Activated naive CD8-positive, alpha-beta T cell treated with anti-CD3 and anti-CD28 coated beads, Interleukin-2, amount 50 U/mL, for 24 hours (primary cell): Measurements from ENCODE around the gene ARHGAP24.
"Not testable (repeated sequence)": the region's sequence is repeated elsewhere in the genome, so short reads cannot be mapped to it uniquely, and the experiment has no call there.

Experiments used
- ATAC-seq: fragments of 150-1000 bp; cut with Tn5 transposase; one replicate; pipeline ENCODE4 v1.10.0; 2021
- DNase-seq: peaks from one replicate; pipeline ENCODE4 v3.0.0; 2021
- H3K27ac Mint-ChIP-seq: one replicate; pipeline ENCODE4 v1.8.0; 2021; ENCODE audit warnings: mild to moderate bottlenecking, mixed read lengths
- H3K27me3 Mint-ChIP-seq: one replicate; pipeline ENCODE4 v1.8.0; 2021; ENCODE audit warnings: mixed read lengths
- H3K36me3 Mint-ChIP-seq: one replicate; pipeline ENCODE4 v1.8.0; 2021; ENCODE audit warnings: low read depth, mixed read lengths
- H3K4me1 Mint-ChIP-seq: one replicate; pipeline ENCODE4 v1.8.0; 2021; ENCODE audit warnings: mixed read lengths
- H3K4me3 Mint-ChIP-seq: one replicate; pipeline ENCODE4 v1.8.0; 2021; ENCODE audit warnings: mild to moderate bottlenecking, moderate library complexity, mixed read lengths
- H3K9me3 Mint-ChIP-seq: one replicate; pipeline ENCODE4 v1.8.0; 2021; ENCODE audit warnings: mixed read lengths

The ARHGAP24 gene

DNA sequence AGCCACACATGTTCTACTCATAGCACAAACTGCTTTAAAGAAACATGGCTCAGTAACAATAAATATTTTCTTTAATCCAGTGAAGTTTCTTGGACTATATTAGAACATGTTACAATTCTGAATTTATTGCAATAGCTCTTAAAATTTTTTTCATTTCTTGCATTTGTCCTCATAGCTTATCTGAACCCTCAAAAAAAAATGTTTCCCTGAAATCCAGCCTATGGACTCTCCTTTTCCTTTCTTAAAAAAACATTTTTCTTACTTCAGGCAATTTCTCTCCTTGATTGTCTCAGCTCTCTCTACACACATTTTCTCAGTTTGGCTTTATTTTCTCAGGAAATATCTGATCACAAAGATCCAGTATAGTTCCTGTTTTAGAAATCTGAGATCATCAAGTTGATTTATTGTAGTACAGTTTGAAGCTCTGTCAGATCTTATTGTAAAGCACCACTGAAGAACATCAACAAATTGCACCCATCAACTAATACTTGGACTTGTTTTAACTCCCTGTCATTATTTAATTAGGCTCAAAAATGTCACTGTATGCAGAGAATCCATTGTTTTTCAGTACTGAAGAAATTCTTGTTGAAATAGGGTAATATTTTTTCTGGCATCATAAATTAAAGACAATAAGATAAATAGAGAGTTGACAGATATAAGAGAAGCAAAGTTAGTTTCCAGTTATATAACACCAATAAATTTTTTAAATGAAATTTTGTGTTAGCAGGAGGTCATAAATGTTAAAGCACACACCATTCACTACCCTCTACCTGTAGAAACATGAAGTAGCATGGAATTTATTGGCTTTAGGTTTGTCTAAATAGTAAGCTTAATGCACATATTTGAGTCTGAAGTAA is 317.7 kb downstream of the ARHGAP24 start:
- H3K36me3 Mint-ChIP-seq, result no peaks in the 10 kb centered on the region
- H3K4me3 Mint-ChIP-seq, result no peak overlapping the region

DNA sequence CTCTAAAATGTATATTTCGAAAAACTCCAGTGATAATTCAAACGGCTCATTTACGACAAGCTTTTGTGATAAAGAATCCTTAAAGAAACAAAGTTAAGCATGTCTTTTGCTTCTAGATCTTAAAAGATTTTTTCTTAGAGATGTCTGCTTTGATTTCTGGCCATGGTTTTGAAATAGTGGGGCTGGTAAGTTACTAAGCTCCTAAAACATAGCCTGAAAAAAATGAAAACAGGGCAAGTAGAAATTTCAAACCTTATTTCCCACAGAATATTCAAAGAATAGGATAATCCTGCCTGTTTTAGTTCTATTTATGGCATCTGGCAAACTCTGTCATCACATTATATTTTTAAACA is 318.3 kb downstream of the ARHGAP24 start:
- no peak overlapping the region for H3K27ac Mint-ChIP-seq
- DNase-seq (no peak), ATAC-seq (no peak)
- H3K27me3 Mint-ChIP-seq, result no peaks in the 10 kb centered on the region
- H3K4me3 Mint-ChIP-seq, result no peak overlapping the region
- H3K9me3 Mint-ChIP-seq, result no peaks in the 10 kb centered on the region
- H3K36me3 Mint-ChIP-seq, result no peaks in the 10 kb centered on the region
- no peaks in the 10 kb centered on the region for H3K4me1 Mint-ChIP-seq

More for the DNA sequence above, 317.7 kb downstream of the ARHGAP24 start:
- no peaks in the 10 kb centered on the region for H3K27me3 Mint-ChIP-seq
- DNase-seq (no peak), ATAC-seq (no peak)
- no peaks in the 10 kb centered on the region for H3K9me3 Mint-ChIP-seq
- H3K4me1 Mint-ChIP-seq, result no peaks in the 10 kb centered on the region
- H3K27ac Mint-ChIP-seq, result no peak overlapping the region

DNA sequence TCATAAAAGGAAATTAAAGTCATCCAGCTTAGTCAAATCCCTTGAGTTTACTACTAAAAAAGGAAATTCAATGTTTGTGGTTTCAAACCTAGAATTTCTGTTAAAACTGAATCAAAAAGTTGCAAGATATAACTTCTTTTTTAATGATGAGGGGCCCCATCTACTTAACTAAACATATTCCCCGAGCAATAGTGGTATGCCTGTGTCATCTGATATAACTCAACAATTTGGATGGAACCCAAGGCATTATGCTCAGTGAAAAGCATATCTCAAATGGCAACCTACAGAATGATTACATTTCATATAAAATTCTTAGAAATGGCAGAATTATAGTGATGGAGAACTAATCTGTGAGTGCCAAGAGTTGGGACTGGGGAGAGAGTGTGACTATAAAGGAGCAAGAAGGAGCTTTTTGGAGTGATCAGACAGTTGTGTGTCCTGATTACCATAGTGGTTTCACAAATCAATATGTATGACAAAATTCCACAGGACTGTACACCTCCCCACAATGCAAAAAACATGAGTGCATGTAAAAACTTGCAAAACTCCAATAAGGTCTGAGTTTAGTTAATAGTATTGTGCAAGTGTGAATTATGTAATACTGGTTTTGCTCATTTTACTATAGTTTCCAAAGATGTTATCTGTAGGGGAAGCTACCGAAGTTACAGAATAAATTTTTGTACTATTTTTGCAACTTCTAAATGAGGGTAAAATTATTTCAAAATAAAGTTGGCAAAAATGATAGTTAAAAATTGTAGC is 323.2 kb downstream of the ARHGAP24 start:
- no peak overlapping the region for H3K27ac Mint-ChIP-seq
- no peaks in the 10 kb centered on the region for H3K4me1 Mint-ChIP-seq
- no peak for ATAC-seq
- peaks cover 3% of the 10 kb centered on the region for H3K9me3 Mint-ChIP-seq
- H3K27me3 Mint-ChIP-seq, result no peaks in the 10 kb centered on the region
- no peak overlapping the region for H3K4me3 Mint-ChIP-seq
- H3K36me3 Mint-ChIP-seq, result no peaks in the 10 kb centered on the region
- DNase-seq, result no peak

DNA sequence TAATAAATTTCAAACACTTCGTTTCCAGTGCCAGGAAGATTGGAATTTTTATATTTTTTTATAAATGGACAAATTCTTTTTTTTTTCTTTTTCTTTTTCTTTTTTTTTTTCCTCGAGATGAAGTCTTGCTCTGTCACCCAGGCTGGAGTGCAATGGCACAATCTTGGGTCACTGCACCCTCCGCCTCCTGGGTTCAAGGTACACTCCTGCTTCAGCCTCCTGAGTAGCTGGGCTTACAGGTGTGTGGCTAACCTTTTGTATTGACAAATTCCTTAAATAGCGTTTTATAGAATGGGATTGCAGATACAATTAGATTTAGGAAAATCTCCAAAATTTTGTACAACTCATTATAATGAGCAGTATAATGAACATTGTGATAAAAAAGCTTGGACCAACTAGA is 328.9 kb downstream of the ARHGAP24 start:
- Mint-ChIP-seq H3K27ac (no peak overlapping the region), H3K4me3 (no peak overlapping the region)

DNA sequence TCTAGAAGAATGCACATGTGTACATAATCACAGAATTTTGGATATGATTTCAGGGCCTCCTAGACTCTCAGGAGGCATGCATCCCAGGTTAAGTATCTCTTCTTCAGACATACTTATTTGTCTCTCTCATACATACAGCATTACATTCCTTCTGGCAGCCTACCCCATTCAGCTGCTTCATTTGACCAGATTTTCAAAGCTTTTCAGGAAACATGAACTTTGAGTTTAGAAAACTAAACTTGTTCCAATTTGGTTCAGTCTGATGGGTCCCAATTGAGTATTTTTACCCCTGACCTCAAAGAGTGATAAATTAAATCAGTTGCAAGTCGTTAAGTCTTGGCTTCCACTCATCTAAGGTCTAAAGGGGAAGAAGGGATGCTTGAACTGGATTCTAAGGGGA is 330.9 kb downstream of the ARHGAP24 start:
- H3K27ac Mint-ChIP-seq, result no peak overlapping the region
- peaks cover 3% of the 10 kb centered on the region for H3K9me3 Mint-ChIP-seq
- DNase-seq (no peak), ATAC-seq (no peak)
- no peaks in the 10 kb centered on the region for H3K27me3 Mint-ChIP-seq
- H3K36me3 Mint-ChIP-seq, result no peaks in the 10 kb centered on the region
- no peaks in the 10 kb centered on the region for H3K4me1 Mint-ChIP-seq
- H3K4me3 Mint-ChIP-seq, result no peak overlapping the region

More for the DNA sequence above, 328.9 kb downstream of the ARHGAP24 start:
- ATAC-seq (no peak), DNase-seq (no peak)
- H3K4me1 Mint-ChIP-seq, result no peaks in the 10 kb centered on the region
- H3K36me3 Mint-ChIP-seq, result no peaks in the 10 kb centered on the region
- peaks cover 3% of the 10 kb centered on the region for H3K9me3 Mint-ChIP-seq
- H3K27me3 Mint-ChIP-seq, result no peaks in the 10 kb centered on the region

DNA sequence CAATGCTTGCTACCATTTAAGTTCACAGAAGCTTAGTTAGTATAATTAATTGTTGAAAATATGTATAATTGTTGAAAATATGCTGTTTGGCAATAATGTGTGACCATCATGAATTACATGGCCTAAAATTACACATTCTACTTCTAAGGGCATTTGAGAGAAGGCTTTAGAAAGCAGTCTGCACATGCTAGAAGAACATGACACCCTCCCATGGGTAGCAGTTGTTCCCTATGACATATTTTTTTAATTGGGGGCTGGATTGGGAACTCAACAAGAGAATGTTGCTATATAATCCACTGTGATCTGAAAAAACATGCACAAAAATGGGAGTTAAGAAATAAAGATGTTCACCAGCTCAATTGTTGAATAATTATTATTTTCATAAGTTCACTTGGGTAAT is 331.4 kb downstream of the ARHGAP24 start:
- Mint-ChIP-seq H3K27ac (no peak overlapping the region), H3K27me3 (no peaks in the 10 kb centered on the region), H3K36me3 (no peaks in the 10 kb centered on the region), H3K4me3 (no peak overlapping the region), H3K4me1 (no peaks in the 10 kb centered on the region), H3K9me3 (peaks cover 2% of the 10 kb centered on the region)
- DNase-seq (no peak), ATAC-seq (no peak)

DNA sequence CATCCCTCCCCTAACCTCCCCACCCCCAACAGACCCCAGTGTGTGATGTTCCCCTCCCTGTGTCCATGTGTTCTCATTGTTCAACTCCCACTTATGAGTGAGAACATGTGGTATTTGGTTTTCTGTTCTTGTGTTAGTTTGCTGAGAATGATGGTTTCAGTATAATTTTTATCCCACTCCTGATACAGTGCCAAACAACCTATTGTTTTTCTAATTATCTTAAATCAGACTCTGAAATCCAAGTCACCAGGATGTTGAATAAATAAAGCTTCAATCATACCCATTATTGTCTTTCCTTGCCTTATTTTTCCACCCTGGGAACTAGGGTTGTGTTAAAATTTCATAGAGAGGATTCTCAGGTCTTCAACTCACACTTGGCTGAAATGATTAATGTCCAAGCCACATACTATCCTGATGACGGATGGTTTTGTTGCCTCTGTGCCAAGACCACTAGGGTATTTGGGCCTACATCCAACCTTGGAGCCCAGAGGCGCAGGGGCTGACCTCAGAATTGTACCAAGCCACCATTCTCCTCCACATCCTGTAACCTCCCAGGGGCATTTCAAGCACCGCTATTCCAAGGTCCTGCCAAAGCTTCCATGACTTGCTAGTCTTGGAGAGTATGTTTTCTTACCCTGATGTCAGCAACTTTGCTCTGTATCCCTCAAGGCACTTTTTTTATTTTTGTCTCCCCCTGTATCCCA is 332.4 kb downstream of the ARHGAP24 start:
- no peaks in the 10 kb centered on the region for H3K27me3 Mint-ChIP-seq
- H3K4me1 Mint-ChIP-seq, result no peaks in the 10 kb centered on the region
- H3K36me3 Mint-ChIP-seq, result no peaks in the 10 kb centered on the region
- no peak for ATAC-seq
- no peak overlapping the region for H3K4me3 Mint-ChIP-seq
- no peak overlapping the region for H3K27ac Mint-ChIP-seq
- H3K9me3 Mint-ChIP-seq, result no peaks in the 10 kb centered on the region
- no peak for DNase-seq

DNA sequence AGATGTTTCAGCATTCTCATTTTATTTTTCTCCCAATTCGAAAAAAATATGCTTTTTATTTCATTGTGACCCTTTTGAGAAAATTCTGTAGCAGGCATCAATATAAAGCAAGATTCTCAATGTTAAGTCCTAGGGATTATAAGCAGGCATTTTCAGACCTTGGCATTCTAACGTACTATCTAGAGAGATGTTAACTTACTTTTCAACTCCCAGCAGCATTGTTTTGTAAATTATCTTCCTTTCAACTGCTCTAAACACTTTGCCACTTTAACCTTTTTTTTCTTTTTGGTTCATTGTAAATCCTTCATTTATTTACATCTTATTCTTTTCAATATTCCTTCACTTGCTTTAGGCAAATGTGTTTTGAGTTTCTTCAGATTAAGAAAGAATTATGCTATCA is 333.2 kb downstream of the ARHGAP24 start:
- ATAC-seq (no peak), DNase-seq (no peak)
- no peaks in the 10 kb centered on the region for H3K27me3 Mint-ChIP-seq
- H3K4me1 Mint-ChIP-seq, result no peaks in the 10 kb centered on the region
- no peaks in the 10 kb centered on the region for H3K36me3 Mint-ChIP-seq
- H3K4me3 Mint-ChIP-seq, result no peak overlapping the region
- H3K9me3 Mint-ChIP-seq, result no peaks in the 10 kb centered on the region
- no peak overlapping the region for H3K27ac Mint-ChIP-seq

DNA sequence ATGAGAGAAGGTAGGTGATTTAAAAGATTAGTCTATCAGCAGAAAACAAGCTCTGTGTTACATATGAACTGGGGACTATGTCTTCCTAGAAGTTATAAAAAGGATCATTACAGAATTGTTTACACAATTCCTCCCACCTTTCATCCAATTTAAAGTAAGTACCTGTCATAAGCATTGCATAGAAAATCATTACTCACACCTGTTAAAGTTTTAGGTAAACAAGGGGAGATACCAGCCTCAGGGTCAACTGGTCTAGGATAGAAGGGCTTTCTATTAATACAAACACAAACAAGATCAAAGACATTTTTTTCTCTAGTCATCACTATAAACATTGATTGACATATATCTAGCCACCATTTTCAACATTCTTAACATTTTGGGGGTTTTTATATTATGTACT is 333.9 kb downstream of the ARHGAP24 start:
- H3K4me3 Mint-ChIP-seq, result no peak overlapping the region
- no peaks in the 10 kb centered on the region for H3K4me1 Mint-ChIP-seq
- H3K27ac Mint-ChIP-seq, result no peak overlapping the region
- H3K36me3 Mint-ChIP-seq, result no peaks in the 10 kb centered on the region
- DNase-seq (no peak), ATAC-seq (no peak)
- no peaks in the 10 kb centered on the region for H3K27me3 Mint-ChIP-seq
- H3K9me3 Mint-ChIP-seq, result no peaks in the 10 kb centered on the region

DNA sequence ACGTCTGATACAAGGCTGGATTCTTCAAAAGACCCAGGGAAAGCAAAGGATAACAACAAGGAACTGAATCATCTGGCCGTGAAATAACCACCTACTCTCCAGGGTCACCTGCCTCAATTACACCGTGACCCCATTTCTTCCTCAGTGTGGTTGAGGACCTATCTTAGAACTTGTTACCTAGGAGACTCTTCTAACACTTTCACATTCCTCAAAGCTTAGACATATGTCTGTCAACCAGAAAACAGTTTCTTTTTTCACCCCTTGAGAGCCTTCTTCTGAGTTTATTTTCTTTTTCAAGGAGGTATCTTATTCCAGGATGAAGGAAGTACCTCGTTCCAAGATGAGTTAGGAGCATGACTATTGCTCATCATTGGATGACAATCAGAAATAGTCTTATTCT is 337.8 kb downstream of the ARHGAP24 start:
- ATAC-seq (no peak), DNase-seq (no peak)
- H3K4me3 Mint-ChIP-seq, result no peak overlapping the region
- H3K36me3 Mint-ChIP-seq, result no peaks in the 10 kb centered on the region
- H3K9me3 Mint-ChIP-seq, result peaks cover 11% of the 10 kb centered on the region
- H3K27ac Mint-ChIP-seq, result no peak overlapping the region
- H3K4me1 Mint-ChIP-seq, result peaks cover 7% of the 10 kb centered on the region
- H3K27me3 Mint-ChIP-seq, result no peaks in the 10 kb centered on the region

DNA sequence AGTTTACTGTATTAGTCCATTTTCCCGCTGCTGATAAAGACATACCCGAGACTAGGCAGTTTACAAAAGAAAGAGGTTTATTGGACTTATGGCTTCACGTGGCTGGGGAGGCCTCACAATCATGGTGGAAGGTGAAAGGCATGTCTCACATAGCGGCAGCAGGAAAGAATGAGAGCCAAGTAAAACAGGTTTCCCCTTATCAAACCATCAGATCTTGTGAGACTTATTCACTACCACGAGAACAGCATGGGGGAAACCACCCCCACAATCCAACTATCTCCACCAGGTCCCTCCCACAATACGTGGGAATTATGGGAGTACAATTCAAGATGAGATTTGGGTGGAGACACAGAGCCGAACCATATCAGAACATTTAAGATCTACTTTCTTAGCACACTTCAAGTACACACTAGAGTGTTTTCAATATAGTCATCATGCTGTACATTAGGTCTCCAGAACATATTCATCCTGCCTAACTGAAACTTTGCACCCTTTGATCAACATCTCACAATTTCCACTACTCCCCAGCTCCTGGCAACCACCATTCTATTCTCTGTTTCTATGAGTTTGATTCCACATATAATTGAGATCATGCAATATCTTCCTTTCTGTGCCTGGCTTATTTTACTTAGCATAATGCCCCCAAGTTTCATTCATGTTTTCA is 341.0 kb downstream of the ARHGAP24 start:
- H3K36me3 Mint-ChIP-seq, result no peaks in the 10 kb centered on the region
- H3K9me3 Mint-ChIP-seq, result peaks cover 20% of the 10 kb centered on the region
- ATAC-seq, result peak; percentile 68
- DNase-seq, result no peak
- H3K27ac Mint-ChIP-seq, result peak overlapping the region; percentile 50
- no peaks in the 10 kb centered on the region for H3K27me3 Mint-ChIP-seq
- H3K4me3 Mint-ChIP-seq, result no peak overlapping the region
- peaks cover 7% of the 10 kb centered on the region for H3K4me1 Mint-ChIP-seq

DNA sequence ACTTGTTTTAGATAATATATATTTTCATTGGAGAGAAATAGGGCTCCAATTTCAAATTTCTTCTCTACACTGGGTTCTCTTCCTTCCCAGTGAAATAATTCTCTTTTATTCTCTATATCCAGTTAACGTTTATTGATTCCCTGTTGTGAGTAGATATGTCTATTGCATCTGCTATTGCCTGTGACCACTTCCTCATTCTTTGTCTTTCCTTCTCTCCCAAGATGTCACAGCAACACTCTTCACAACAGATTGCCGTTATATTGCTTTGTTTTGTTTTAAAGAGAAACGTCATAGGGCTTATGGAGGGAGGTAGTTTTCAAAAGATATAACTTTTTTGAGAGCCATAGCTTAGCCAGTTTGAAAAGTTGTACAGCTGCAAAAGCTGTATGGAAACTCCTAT is 343.8 kb downstream of the ARHGAP24 start:
- Mint-ChIP-seq H3K4me1 (peaks cover 7% of the 10 kb centered on the region), H3K9me3 (peaks cover 20% of the 10 kb centered on the region), H3K27ac (no peak overlapping the region), H3K4me3 (no peak overlapping the region), H3K36me3 (no peaks in the 10 kb centered on the region), H3K27me3 (no peaks in the 10 kb centered on the region)
- ATAC-seq (no peak), DNase-seq (no peak)

DNA sequence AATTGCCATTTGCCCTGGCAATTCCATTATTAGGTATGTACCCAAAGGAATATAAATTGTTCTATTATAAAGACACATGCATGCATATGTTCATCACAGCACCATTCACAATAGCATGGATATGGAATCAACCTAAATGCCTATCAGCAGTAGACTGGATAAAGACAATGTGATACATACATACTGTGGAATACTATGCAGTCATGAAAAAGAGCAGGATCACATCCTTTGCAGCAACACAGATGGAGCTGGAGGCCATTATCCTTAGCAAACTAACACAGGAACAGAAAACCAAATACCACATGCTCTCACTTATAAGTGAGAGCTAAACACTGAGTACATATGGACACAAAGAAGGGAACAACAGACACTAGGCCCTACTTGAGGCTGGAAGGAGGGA is 345.2 kb downstream of the ARHGAP24 start:
- not testable (repeated sequence) for H3K36me3 Mint-ChIP-seq, DNase-seq, H3K27me3 Mint-ChIP-seq, H3K27ac Mint-ChIP-seq, H3K4me1 Mint-ChIP-seq, ATAC-seq, H3K4me3 Mint-ChIP-seq
- H3K9me3 Mint-ChIP-seq, result peaks cover 20% of the 10 kb centered on the region

DNA sequence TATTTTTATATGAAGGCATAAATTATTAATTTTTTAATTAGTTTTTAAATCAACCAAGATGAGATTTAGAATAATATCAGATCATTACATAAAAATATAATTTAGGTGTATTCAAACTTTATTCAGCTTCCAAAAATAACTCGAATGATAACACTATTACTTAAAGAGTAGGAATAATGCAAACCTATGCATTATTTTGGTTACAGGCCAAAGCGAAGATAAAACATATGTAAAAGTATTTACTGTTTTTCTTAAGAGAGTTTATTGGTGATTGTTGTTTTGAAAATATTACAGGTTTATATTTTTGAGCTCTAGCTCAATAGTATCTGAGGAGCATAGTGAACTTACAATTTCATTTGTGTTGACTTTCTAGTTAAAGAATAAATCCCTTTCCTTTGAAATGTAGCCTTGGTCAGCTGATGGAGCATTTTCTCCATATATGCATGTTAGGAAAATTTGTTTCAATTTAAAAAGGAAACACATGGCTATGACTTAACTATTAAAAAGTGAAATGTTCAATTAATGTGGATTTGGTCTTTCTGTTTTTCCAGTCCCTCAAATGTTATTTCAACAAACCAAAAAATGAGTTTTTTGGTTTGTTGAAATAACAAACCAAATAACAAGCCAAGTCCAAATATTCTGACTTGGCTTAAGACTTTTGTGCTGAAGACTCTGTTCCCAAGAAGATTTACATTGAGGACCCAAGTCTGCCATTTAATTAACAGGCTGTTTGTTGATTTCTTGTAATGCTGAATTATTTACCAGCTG is 346.9 kb downstream of the ARHGAP24 start:
- Mint-ChIP-seq H3K4me1 (peaks cover 4% of the 10 kb centered on the region), H3K4me3 (no peak overlapping the region), H3K36me3 (no peaks in the 10 kb centered on the region), H3K27ac (no peak overlapping the region), H3K9me3 (peaks cover 9% of the 10 kb centered on the region), H3K27me3 (no peaks in the 10 kb centered on the region)
- ATAC-seq (no peak), DNase-seq (no peak)
